ENCODE measurements around the gene NASP.

The NASP gene

DNA sequence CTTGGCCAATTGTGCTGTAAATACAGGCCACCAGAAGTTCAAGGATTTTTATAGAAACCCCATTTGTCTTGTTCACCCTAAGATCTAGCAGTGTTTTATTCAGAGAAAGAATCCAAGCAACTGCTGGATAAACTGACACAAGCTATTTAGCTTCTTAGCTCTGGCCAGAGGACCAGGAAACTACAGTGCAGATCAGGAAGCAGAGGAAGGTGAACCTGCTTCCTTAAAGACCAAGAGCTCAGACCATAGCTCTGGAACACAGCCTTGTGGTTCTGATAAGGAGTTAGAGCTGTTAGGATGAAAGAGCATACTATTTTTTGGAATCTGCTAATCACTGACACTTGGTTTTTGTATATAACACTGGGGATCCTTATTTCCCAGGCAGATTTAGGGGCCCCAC is 45.2 kb downstream of the NASP start:
- DNase-seq (ENCODE audit: low read depth), result no peak
- TF ChIP-seq, protein P1, sequence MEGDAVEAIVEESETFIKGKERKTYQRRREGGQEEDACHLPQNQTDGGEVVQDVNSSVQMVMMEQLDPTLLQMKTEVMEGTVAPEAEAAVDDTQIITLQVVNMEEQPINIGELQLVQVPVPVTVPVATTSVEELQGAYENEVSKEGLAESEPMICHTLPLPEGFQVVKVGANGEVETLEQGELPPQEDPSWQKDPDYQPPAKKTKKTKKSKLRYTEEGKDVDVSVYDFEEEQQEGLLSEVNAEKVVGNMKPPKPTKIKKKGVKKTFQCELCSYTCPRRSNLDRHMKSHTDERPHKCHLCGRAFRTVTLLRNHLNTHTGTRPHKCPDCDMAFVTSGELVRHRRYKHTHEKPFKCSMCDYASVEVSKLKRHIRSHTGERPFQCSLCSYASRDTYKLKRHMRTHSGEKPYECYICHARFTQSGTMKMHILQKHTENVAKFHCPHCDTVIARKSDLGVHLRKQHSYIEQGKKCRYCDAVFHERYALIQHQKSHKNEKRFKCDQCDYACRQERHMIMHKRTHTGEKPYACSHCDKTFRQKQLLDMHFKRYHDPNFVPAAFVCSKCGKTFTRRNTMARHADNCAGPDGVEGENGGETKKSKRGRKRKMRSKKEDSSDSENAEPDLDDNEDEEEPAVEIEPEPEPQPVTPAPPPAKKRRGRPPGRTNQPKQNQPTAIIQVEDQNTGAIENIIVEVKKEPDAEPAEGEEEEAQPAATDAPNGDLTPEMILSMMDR (conservative IDR thresholded peaks at IDR 0.05; ENCODE audit: low read length), result no peak
- H3K4me3 ChIP-seq (ENCODE audit: low read length), result no peak overlapping the region

DNA sequence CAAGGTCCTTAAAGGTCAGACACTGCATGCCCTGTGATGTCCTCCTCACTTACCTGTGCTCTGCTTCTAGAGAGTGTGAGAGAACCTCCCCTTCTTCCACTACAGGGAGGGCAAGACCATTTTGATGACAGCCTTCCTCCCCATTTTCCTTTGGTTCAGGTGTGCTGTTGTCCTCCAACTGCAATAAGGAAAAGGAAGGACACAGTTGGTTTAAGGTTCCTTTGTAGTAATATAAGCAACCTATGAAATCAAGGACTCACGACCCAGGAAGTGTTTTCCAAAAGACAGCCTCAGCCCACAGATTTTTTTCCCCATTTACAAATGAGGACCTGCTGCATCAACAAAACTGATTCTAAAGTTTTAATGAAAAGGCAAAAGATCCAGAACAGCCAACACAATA is 46.6 kb downstream of the NASP start:
- TF ChIP-seq, protein P1 (conservative IDR thresholded peaks at IDR 0.05; ENCODE audit: low read length), result no peak
- no peak for DNase-seq (ENCODE audit: low read depth)
- no peak overlapping the region for H3K4me3 ChIP-seq (ENCODE audit: low read length)

DNA sequence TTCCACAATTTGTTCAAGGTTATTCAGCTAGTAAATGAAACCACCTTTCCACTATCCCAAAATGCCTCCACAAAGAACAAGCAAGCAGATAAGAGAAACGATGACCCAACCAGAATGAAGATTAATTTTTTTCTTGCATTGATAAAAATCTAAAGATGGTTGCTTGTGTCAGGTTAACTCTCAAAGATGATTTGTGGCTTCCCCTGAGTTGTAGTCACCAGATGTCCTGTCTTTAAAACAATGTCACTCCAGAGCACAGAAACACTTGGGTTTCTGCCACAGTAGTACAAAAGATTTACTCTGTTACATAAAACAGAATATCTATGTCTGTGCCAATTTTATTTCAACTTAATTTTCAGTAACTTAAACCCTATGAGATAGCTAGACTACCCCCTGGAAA is 51.4 kb downstream of the NASP start:
- TF ChIP-seq, protein P1 (conservative IDR thresholded peaks at IDR 0.05; ENCODE audit: low read length), result no peak
- no peak overlapping the region for H3K4me3 ChIP-seq (ENCODE audit: low read length)
- DNase-seq (ENCODE audit: low read depth), result no peak

DNA sequence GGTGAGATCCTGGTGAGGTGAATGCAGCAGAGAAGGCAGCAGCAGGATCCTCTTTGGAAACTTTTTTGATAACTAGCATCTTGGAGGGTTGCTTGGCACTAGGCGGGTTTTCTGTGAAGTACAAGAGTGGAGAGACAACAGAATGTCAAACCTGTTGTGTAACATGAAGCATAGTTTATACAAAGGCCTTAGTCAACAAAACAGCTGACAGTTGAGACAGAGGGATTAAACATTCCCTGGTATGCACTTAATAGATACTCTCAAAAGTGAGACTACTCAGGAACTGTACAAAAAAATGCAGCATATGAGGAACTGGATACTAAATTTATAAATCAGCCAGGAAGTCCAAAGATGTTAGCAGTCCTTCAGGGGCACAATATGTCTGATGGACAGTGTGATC is 56.5 kb downstream of the NASP start:
- no peak overlapping the region for H3K4me3 ChIP-seq (ENCODE audit: low read length)
- TF ChIP-seq, protein P1 (conservative IDR thresholded peaks at IDR 0.05; ENCODE audit: low read length), result no peak
- DNase-seq (ENCODE audit: low read depth), result peak; percentile 24

DNA sequence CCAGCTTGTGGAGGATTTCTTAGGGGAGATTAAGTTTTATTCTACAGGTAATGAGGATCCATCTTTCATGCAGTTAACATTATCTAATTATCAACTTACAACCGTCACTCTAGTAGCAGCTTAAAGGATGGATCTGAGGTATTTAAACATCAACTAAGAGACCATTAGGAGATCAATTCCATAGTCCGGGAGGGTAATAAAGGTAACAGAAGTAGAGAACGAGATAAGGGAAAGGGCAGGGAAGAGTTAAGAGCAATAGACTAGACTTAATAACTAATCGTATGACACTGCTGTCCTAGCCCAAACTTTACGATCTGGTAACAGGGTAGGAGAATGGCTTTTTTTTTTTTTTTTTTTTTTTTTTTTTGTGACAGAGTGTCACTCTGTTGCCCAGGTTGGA is 59.5 kb downstream of the NASP start:
- no peak overlapping the region for H3K4me3 ChIP-seq (ENCODE audit: low read length)
- DNase-seq (ENCODE audit: low read depth), result no peak
- TF ChIP-seq, protein P1 (conservative IDR thresholded peaks at IDR 0.05; ENCODE audit: low read length), result no peak

DNA sequence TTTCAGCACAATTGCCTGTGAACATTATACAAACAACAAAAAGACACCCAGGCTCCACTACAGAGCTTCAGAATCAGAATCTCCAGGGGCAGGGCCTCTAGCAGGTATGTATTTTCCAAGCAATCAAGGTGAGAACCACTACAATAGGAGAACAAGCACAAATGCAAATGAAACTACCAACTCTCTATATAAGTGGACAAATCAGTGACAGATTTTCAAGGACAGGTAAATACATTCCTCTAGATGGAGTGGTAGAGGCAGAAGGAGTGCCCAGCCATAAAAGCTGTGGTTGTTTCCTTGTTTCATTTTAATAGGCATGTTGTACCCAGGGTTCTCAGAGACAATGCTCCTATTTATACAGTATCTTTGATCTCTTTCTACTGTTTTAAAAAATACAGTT is 60.1 kb downstream of the NASP start:
- no peak overlapping the region for H3K4me3 ChIP-seq (ENCODE audit: low read length)
- DNase-seq (ENCODE audit: low read depth), result no peak
- TF ChIP-seq, protein P1 (conservative IDR thresholded peaks at IDR 0.05; ENCODE audit: low read length), result no peak

DNA sequence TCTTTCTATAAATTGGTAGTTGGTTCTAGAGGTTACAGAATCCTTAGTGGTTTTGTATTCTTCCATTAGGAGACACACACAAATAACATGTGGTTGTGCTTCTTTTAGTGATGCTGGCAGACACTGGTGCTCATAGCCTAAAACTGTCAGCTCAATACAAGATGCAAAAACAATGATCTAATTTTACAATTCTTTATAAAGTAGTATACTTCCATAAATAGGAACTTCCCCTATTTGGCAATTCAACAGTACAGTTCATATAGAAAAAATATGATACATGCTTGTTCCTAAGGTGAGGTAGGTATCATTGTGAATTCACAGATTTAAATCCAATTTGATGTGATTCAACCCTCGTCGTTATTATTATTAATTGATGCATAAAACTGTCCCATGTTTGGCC is 60.8 kb downstream of the NASP start:
- no peak for DNase-seq (ENCODE audit: low read depth)
- TF ChIP-seq, protein P1 (conservative IDR thresholded peaks at IDR 0.05; ENCODE audit: low read length), result no peak
- H3K4me3 ChIP-seq (ENCODE audit: low read length), result no peak overlapping the region

Data from AG10803 (cell line).